Measurements from ENCODE around the gene GARIN5A. TPM values are rescaled to one million over a fixed set of nuclear protein-coding genes. Genes with fewer than 3 reads are reported as not detected.

GARIN5A gene
- total RNA-seq, 1 experiment from 2014 or later: 0.20 TPM

- DNase-seq (ENCODE audit: low read depth): no peak
Measured at GRCh38 chr19:50434525-50434924, 42.1 kb downstream of the GARIN5A start.

GRCh38 chr19:50433201-50434180, 43.2 kb downstream of the GARIN5A start:
- DNase-seq (ENCODE audit: low read depth): no peak

GRCh38 chr19:50432221-50433028, 44.2 kb downstream of the GARIN5A start, which contains the start of gene MYBPC2:
MYBPC2 (plus strand) TSS chr19:50432892; CDS start chr19:50432954, 62 bp downstream.
- DNase-seq (ENCODE audit: low read depth): no peak

- DNase-seq (ENCODE audit: low read depth): peak; percentile 44
Measured at GRCh38 chr19:50431343-50432220, 45.1 kb downstream of the GARIN5A start.

- DNase-seq (ENCODE audit: low read depth): no peak
Measured at GRCh38 chr19:50430888-50431342, 45.7 kb downstream of the GARIN5A start.

GRCh38 chr19:50428772-50429463, 47.7 kb downstream of the GARIN5A start:
- no peak for DNase-seq (ENCODE audit: low read depth)

- DNase-seq (ENCODE audit: low read depth): peak; percentile 50
Measured at GRCh38 chr19:50427997-50428425, 48.6 kb downstream of the GARIN5A start.

GRCh38 chr19:50427318-50427925, 49.2 kb downstream of the GARIN5A start:
- DNase-seq (ENCODE audit: low read depth): no peak

GRCh38 chr19:50425581-50425980, 51.1 kb downstream of the GARIN5A start:
- no peak for DNase-seq (ENCODE audit: low read depth)

GRCh38 chr19:50423279-50424113, 53.2 kb downstream of the GARIN5A start:
- no peak for DNase-seq (ENCODE audit: low read depth)

GRCh38 chr19:50422397-50423278, 54.0 kb downstream of the GARIN5A start:
- no peak for DNase-seq (ENCODE audit: low read depth)

- no peak for DNase-seq (ENCODE audit: low read depth)
Measured at GRCh38 chr19:50420808-50421207, 55.8 kb downstream of the GARIN5A start.

GRCh38 chr19:50420127-50420526, 56.5 kb downstream of the GARIN5A start:
- no peak for DNase-seq (ENCODE audit: low read depth)

- no peak for DNase-seq (ENCODE audit: low read depth)
Measured at GRCh38 chr19:50419580-50420035, 57.0 kb downstream of the GARIN5A start.

- no peak for DNase-seq (ENCODE audit: low read depth)
Measured at GRCh38 chr19:50419022-50419579, 57.5 kb downstream of the GARIN5A start.

- DNase-seq (ENCODE audit: low read depth): no peak
Measured at GRCh38 chr19:50418176-50419021, 58.2 kb downstream of the GARIN5A start, which contains the start of gene SPIB. SPIB (plus strand) TSS chr19:50418938; CDS start chr19:50418963, 25 bp downstream.

Measured in M059J (cell line).